ENCODE results near the gene SIN3B. TPM values are rescaled to one million over a fixed set of nuclear protein-coding genes. Genes with fewer than 3 reads are reported as not detected.

The SIN3B gene
- total RNA-seq, 1 experiment from 2014 or later: 31.6 TPM

DNA sequence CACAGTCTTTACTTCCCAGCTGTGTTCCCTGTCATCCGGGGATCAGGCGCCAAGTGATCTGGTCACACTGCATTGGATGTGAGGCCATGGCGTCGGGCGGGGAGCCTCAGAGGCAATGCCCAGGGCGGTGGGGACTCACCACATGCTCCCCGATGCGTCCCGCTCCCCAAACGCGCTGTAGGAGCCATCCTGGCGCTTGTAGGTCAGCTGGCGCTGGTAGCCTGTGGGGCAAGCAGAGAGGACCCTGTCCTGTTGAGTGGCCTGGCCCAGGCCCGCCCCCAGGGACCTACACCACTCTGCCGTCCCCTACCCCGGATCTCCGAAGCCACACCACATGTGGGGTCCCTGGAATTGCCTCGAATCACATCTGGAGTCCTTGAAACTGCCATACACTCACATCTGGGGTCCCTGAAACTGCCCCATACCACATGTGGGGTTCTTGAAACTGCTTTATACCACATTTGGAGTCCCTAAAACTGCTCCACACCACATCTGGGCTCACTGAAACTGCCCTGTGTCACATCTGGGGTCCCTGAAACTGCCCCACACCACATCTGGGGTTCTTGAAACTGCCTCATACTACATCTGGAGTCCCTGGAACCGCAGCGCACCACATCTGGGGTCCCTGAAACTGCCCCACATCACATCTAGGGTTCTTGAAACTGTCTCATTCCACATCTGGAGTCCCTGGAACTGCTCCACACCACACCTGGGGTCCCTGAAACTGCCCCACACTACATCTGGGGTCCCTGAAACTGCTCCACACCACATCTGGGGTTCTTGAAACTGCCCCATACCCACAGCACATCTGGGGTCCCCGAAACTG lies 92.8 kb downstream of the SIN3B start:
- in situ Hi-C loops (cut with HindIII; ENCODE audit: low sequenced_read_pairs): no loop called here
- no peak for DNase-seq (ENCODE audit: low spot score)

DNA sequence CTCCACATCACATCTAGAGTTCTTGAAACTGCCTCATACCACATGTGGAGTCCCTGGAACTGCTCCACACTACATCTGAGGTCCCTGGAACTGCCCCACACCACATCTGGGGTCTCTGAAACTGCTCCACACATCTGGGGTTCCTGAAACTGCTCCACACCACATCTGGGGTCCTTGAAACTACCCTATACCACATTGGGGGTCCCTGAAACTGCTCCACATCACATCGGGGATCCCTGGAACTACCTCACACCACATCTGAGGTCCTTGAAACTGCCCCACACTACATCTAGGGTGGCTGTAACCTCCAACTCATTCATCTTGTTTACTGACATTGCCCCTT lies 93.4 kb downstream of the SIN3B start:
- no peak for DNase-seq (ENCODE audit: low spot score)
- in situ Hi-C loops (cut with HindIII; ENCODE audit: low sequenced_read_pairs): no loop called here

DNA sequence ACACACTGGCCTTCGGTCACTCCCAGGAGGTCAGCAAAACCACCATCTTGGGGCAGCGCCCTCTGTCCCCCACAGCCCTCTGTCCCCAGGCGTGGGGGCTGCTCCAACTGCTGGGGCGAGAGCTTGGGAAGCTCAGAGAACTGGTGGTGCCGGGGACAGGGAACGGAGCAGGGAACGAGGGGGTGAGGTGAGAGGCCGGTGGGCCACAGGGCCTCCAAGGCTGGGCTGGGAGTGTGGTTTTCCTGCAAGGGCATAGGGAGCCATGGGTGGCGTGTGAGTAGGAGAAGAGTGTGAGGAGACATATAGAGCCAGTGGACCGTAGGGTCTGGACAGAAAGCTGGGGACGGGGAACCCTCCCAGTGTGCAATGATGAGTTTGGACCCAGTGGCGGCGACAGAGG lies 93.8 kb downstream of the SIN3B start:
- in situ Hi-C loops (cut with HindIII; ENCODE audit: low sequenced_read_pairs): no loop called here
- DNase-seq (ENCODE audit: low spot score): no peak

DNA sequence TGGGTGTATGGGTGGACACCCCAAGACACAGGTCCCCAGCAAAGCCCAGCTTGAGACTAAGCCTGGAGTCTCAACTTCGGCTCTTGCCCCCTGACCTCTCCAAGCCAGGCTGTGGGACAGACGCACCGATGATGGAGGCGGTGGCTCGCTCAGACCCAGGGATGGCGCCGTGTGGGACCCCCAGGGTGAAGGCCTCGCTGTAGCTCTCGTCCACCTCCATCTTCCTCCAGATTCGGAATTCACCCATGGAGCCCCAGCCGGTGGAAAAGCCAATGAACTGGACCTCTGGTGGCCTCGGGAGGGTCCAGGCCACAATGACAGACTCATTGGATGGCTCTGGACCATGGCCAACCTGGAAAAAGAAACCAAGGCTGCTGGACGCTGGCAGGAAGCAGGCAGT lies 98.7 kb downstream of the SIN3B start:
- in situ Hi-C loops (cut with HindIII; ENCODE audit: low sequenced_read_pairs): no loop called here
- no peak for DNase-seq (ENCODE audit: low spot score)

DNA sequence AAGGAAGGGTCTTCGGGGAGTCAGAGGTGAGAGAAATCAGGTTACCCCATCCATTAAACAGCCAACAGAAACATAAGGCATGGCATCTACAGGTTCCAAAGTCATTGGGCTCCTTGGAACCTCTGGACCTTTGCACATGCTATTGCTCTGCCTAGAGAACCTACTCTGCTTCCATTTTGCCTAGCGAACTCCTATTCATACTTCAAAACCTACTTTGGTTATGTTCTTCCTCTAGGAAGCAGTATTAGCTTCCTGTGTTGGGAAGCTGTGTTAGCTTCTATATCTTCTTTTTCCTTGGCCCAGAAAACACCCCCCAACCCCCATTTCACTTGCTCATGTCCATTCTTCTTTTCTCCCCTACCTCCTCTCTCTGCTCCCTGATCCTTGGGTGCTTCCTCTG lies 99.2 kb downstream of the SIN3B start:
- in situ Hi-C loops (cut with HindIII; ENCODE audit: low sequenced_read_pairs): no loop called here
- no peak for DNase-seq (ENCODE audit: low spot score)

DNA sequence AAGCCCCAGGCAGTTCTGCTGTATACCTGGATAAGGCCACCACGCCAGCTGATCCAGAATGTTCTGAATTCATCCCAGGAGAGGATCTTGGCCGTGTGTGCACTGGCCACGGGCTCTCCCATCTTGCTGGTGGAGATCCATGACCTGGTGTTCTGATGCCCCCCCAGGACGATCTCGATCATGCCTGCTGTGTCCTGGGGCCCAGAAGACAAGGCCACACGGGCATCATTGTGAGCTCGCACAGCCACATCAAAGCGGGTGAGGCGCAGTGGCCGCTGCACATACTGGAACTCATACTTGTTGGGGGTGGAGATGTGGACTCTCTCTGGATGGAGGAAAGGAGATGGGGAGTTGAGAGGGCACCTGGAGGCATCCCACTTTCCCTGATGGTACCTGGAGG lies 99.7 kb downstream of the SIN3B start:
- DNase-seq (ENCODE audit: low spot score): no peak
- in situ Hi-C loops (cut with HindIII; ENCODE audit: low sequenced_read_pairs): no loop called here

Other genes with a start within 250 kb of the SIN3B start
- gene MED26, start 201.2 kb upstream of the SIN3B start, total RNA-seq (2014; rRNA removed; shearing (Covaris generic)): 10.7 and 13.6 TPM in 2 replicates
- 116 and 118 TPM in 2 replicates for gene SMIM7, start 169.3 kb upstream of the SIN3B start, total RNA-seq (2014; rRNA removed; shearing (Covaris generic))
- gene TMEM38A, start 168.3 kb upstream of the SIN3B start, total RNA-seq (2014; rRNA removed; shearing (Covaris generic)): 0.86 and 0.95 TPM in 2 replicates
- not detected in 2 replicates for gene NWD1, start 109.6 kb upstream of the SIN3B start, total RNA-seq (2014; rRNA removed; shearing (Covaris generic))
- not detected in 2 replicates for gene F2RL3, start 59.6 kb downstream of the SIN3B start, total RNA-seq (2014; rRNA removed; shearing (Covaris generic))
- 7.8 and 19.8 TPM in 2 replicates for gene CPAMD8, start 197.4 kb downstream of the SIN3B start, total RNA-seq (2014; rRNA removed; shearing (Covaris generic))
- 8.9 and 16.1 TPM in 2 replicates for gene HAUS8, start 246.1 kb downstream of the SIN3B start, total RNA-seq (2014; rRNA removed; shearing (Covaris generic))
- 22.0 and 24.4 TPM in 2 replicates for gene MYO9B, start 246.4 kb downstream of the SIN3B start, total RNA-seq (2014; rRNA removed; shearing (Covaris generic))